ENCODE results near the gene SOX1. TPM values are rescaled to one million over a fixed set of nuclear protein-coding genes. Genes with fewer than 3 reads are reported as not detected.

Gene SOX1
- total and polyA plus RNA-seq, 10 of the 15 experiments (the other 5 are each of a cell fraction or from before 2014, with no cell fraction given): not detected

GRCh38 chr13:112095354-112095753 lies 28.4 kb downstream of the SOX1 start:
- SMC1A ChIA-PET (ENCODE audit: uncharacterized antibody, unreplicated experiment): no interaction called here

More at GRCh38 chr13:112095354-112095753, 28.4 kb downstream of the SOX1 start:
- CTCF ChIA-PET: interaction anchor here (0.6 kb wide), 1 partner anchor 343 kb away, joined by 3 read pairs; no protein-coding TSS in a partner anchor
- BruUV-seq (replicated peaks): no TSS peak
- H3K36me3 ChIP-seq (ENCODE audit: control insufficient read depth in 2 of 2, insufficient read depth in 2 of 2, low read length in 1 of 2): no peaks in the 10 kb centered on the region
- no peak for TF ChIP-seq CEBPB (IDR thresholded peaks at IDR 0.05; ENCODE audit: borderline replicate concordance in 1 of 2, low read depth in 2 of 2, low read length in 2 of 2)
- TF ChIP-seq NFXL1 (IDR thresholded peaks at IDR 0.05; ENCODE audit: borderline replicate concordance): no peak
- TF ChIP-seq ZSCAN29 (IDR thresholded peaks at IDR 0.05): no peak
- TF ChIP-seq ZNF622 (IDR thresholded peaks at IDR 0.05): no peak
- TF ChIP-seq PRDM15 (CRISPR knock-in tag; IDR thresholded peaks at IDR 0.05): no peak
- no peak for TF ChIP-seq TAF1 (IDR thresholded peaks at IDR 0.05; ENCODE audit: borderline replicate concordance, low read depth, low read length)
- no peak for TF ChIP-seq LARP7 (IDR thresholded peaks at IDR 0.05)
- TF ChIP-seq REST (IDR thresholded peaks at IDR 0.05; ENCODE audit: low read depth, low read length): no peak
- TF ChIP-seq IRF3 (IDR thresholded peaks at IDR 0.05): no peak
- no peak for TF ChIP-seq IRF5 (IDR thresholded peaks at IDR 0.05; ENCODE audit: borderline replicate concordance)
- no peak for TF ChIP-seq FOS (IDR thresholded peaks at IDR 0.05; ENCODE audit: borderline replicate concordance, extremely low read depth, insufficient read length)
- TF ChIP-seq KDM1A (IDR thresholded peaks at IDR 0.05; ENCODE audit: borderline replicate concordance): no peak
- TF ChIP-seq NR2C2 (IDR thresholded peaks at IDR 0.05; ENCODE audit: borderline replicate concordance, control insufficient read depth, insufficient read length, low read depth): no peak
- no peak for TF ChIP-seq NBN (IDR thresholded peaks at IDR 0.05)
- TF ChIP-seq USF2 (IDR thresholded peaks at IDR 0.05; ENCODE audit: borderline replicate concordance, low read depth, low read length): no peak
- no peaks in the 10 kb centered on the region for H3K27me3 ChIP-seq (replicated peaks in 1 of 2; ENCODE audit: control insufficient read depth in 2 of 2, insufficient read depth in 2 of 2, low read length in 1 of 2)
- no peak for ATAC-seq
- no peak overlapping the region for H2AFZ ChIP-seq (ENCODE audit: control insufficient read depth, low read depth, low read length)
- no peaks in the 10 kb centered on the region for H3K4me1 ChIP-seq (ENCODE audit: control insufficient read depth, insufficient read depth, low read length)
- H3K4me2 ChIP-seq (ENCODE audit: control insufficient read depth, insufficient read depth): no peak overlapping the region
- FAIRE-seq: no peak
- WGBS (ENCODE audit: insufficient coverage, insufficient replicate concordance, low lambda C conversion rate, missing lambda C conversion rate): 12% methylated on average over 9 of the region's 9 CpGs
- H3K9ac ChIP-seq (ENCODE audit: control insufficient read depth, insufficient read depth, low read length): no peak overlapping the region
- no peaks in the 10 kb centered on the region for H4K20me1 ChIP-seq (ENCODE audit: control insufficient read depth, insufficient read depth)
- POLR2A ChIA-PET: no interaction called here
- no peak for DNase-seq (ENCODE audit: low read depth, low spot score)
- intact Hi-C loops (cut with micrococcal nuclease; ENCODE audit: unreplicated experiment) (no loop called here), in situ Hi-C loops (cut with MboI) (loop anchor here (25.0 kb wide), 1 partner anchor 517 kb away; no protein-coding TSS in a partner anchor)
- H3K4me3 ChIP-seq: no peak overlapping the region
- no peak overlapping the region for H3K27ac ChIP-seq (ENCODE audit: control insufficient read depth, insufficient read depth)
- no peaks in the 10 kb centered on the region for H3K9me3 ChIP-seq (replicated peaks; ENCODE audit: control insufficient read depth, insufficient read depth, low read length)
- RAD21 ChIA-PET (ENCODE audit: unreplicated experiment): no interaction called here
- no peaks in the 10 kb centered on the region for H3K79me2 ChIP-seq (ENCODE audit: control insufficient read depth, insufficient read depth, low read length)
